ENCODE data around the gene PIEZO2. TPM values are rescaled to one million over a fixed set of nuclear protein-coding genes. Genes with fewer than 3 reads are reported as not detected.

PIEZO2 gene
- total RNA-seq, 1 experiment from 2014 or later = 5.5 TPM

GRCh38 chr18:10663750-10664149 lies 485.6 kb downstream of the PIEZO2 start:
- Histone ChIP-seq H3K36me3 (ENCODE audit: insufficient read depth, low read length, poor library complexity, severe bottlenecking) (no peaks in the 10 kb centered on the region), H3K9me3 (ENCODE audit: low read depth, low read length, poor library complexity, severe bottlenecking) (no peaks in the 10 kb centered on the region), H3K4me1 (ENCODE audit: insufficient read depth, low read length, poor library complexity, severe bottlenecking) (no peaks in the 10 kb centered on the region), H3K4me3 (ENCODE audit: low read depth, low read length, poor library complexity, severe bottlenecking) (no peak overlapping the region), H3K27ac (ENCODE audit: low read depth, low read length, poor library complexity, severe bottlenecking) (no peak overlapping the region), H3K27me3 (replicated peaks; ENCODE audit: insufficient read depth, low read depth, low read length, poor library complexity) (no peaks in the 10 kb centered on the region)
- DNase-seq (ENCODE audit: low spot score) = no peak
- POLR2A ChIA-PET (ENCODE audit: low non-redundant PET) = interaction anchor here (0.6 kb wide), 1 partner anchor 1219 kb away, joined by 16 read pairs; no protein-coding TSS in a partner anchor
- TF ChIP-seq EZH2 (IDR thresholded peaks at IDR 0.05; ENCODE audit: borderline replicate concordance, low read depth, low read length, poor library complexity, severe bottlenecking) (no peak), CTCF (conservative IDR thresholded peaks at IDR 0.05; ENCODE audit: low read depth, low read length) (no peak)
- BruUV-seq (replicated peaks) = no TSS peak
- CTCF ChIA-PET = no interaction called here
- intact Hi-C loops (cut with micrococcal nuclease; ENCODE audit: unreplicated experiment) = no loop called here

GRCh38 chr18:10661317-10661716 lies 488.1 kb downstream of the PIEZO2 start:
- POLR2A ChIA-PET (ENCODE audit: low non-redundant PET) = no interaction called here
- TF ChIP-seq CTCF (conservative IDR thresholded peaks at IDR 0.05; ENCODE audit: low read depth, low read length) (no peak), EZH2 (IDR thresholded peaks at IDR 0.05; ENCODE audit: borderline replicate concordance, low read depth, low read length, poor library complexity, severe bottlenecking) (no peak)
- DNase-seq (ENCODE audit: low spot score) = no peak
- Histone ChIP-seq H3K4me1 (ENCODE audit: insufficient read depth, low read length, poor library complexity, severe bottlenecking) (no peaks in the 10 kb centered on the region), H3K27ac (ENCODE audit: low read depth, low read length, poor library complexity, severe bottlenecking) (no peak overlapping the region), H3K9me3 (ENCODE audit: low read depth, low read length, poor library complexity, severe bottlenecking) (no peaks in the 10 kb centered on the region), H3K36me3 (ENCODE audit: insufficient read depth, low read length, poor library complexity, severe bottlenecking) (no peaks in the 10 kb centered on the region), H3K27me3 (replicated peaks; ENCODE audit: insufficient read depth, low read depth, low read length, poor library complexity) (no peaks in the 10 kb centered on the region), H3K4me3 (ENCODE audit: low read depth, low read length, poor library complexity, severe bottlenecking) (no peak overlapping the region)
- CTCF ChIA-PET = no interaction called here
- no TSS peak for BruUV-seq (replicated peaks)
- intact Hi-C loops (cut with micrococcal nuclease; ENCODE audit: unreplicated experiment) = no loop called here

- no peak overlapping the region for H3K4me3 ChIP-seq (ENCODE audit: low read depth, low read length, poor library complexity, severe bottlenecking)
- ChIA-PET POLR2A (ENCODE audit: low non-redundant PET) (no interaction called here), CTCF (no interaction called here)
- DNase-seq (ENCODE audit: low spot score) = no peak
- no peaks in the 10 kb centered on the region for H3K27me3 ChIP-seq (replicated peaks; ENCODE audit: insufficient read depth, low read depth, low read length, poor library complexity)
- intact Hi-C loops (cut with micrococcal nuclease; ENCODE audit: unreplicated experiment) = no loop called here
- no TSS peak for BruUV-seq (replicated peaks)
- no peaks in the 10 kb centered on the region for H3K9me3 ChIP-seq (ENCODE audit: low read depth, low read length, poor library complexity, severe bottlenecking)
- H3K4me1 ChIP-seq (ENCODE audit: insufficient read depth, low read length, poor library complexity, severe bottlenecking) = no peaks in the 10 kb centered on the region
- no peak overlapping the region for H3K27ac ChIP-seq (ENCODE audit: low read depth, low read length, poor library complexity, severe bottlenecking)
- H3K36me3 ChIP-seq (ENCODE audit: insufficient read depth, low read length, poor library complexity, severe bottlenecking) = no peaks in the 10 kb centered on the region
- TF ChIP-seq CTCF (conservative IDR thresholded peaks at IDR 0.05; ENCODE audit: low read depth, low read length) = no peak
- no peak for TF ChIP-seq EZH2 (IDR thresholded peaks at IDR 0.05; ENCODE audit: borderline replicate concordance, low read depth, low read length, poor library complexity, severe bottlenecking)
Observed at GRCh38 chr18:10660179-10660884, 489.0 kb downstream of the PIEZO2 start.
